ENCODE results near the gene SMAP2. TPM values are rescaled to one million over a fixed set of nuclear protein-coding genes. Genes with fewer than 3 reads are reported as not detected.
A peak's percentile ranks its signal among the peaks of the same experiment; 100 is the strongest.

SMAP2 gene
- polyA plus RNA-seq, 1 donor (not counting 4 experiments of a cell fraction or from before 2014, with no cell fraction given): 13.2 TPM

- H3K4me2 ChIP-seq (ENCODE audit: control insufficient read depth, extremely low read depth, insufficient read depth, low read depth, low read length): no peak overlapping the region
These were observed 65.0 kb downstream of the SMAP2 start for GRCh38 chr1:40438391-40439015.

DNA sequence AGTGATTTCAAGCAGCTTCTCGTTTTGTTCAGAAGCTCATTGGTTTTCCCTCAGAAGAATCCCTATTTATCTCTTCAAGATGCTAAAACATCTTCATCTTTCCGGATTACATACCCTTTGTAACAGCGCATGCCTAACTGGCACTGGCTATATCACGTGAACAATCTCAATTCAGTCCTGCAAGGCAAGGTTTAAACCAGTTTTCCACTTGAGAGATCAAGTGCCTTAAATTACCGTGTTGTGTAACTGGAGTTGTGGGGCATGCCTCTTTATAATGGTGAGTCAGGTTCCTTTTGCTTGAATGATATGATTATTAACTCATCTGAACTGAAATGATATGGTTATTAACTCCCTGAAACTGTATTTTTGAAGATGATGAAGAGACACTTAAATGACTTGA lies 65.7 kb downstream of the SMAP2 start:
- Histone ChIP-seq H3K9ac (ENCODE audit: control insufficient read depth, extremely low read depth, insufficient read depth, low read length) (no peak overlapping the region), H3K79me2 (ENCODE audit: control insufficient read depth, insufficient read depth, low read length) (no peaks in the 10 kb centered on the region), H2AFZ (ENCODE audit: control insufficient read depth, low read length) (no peak overlapping the region), H3K27ac (ENCODE audit: control insufficient read depth, insufficient read depth, low read length) (no peak overlapping the region), H3K4me3 (ENCODE audit: control insufficient read depth in 2 of 3, extremely low read depth in 1 of 3, insufficient read depth in 2 of 3, low read depth in 1 of 3, low read length in 3 of 3) (no peak overlapping the region), H3K27me3 (ENCODE audit: control insufficient read depth, extremely low read depth, insufficient read depth, low read length) (no peaks in the 10 kb centered on the region), H4K20me1 (ENCODE audit: control insufficient read depth, extremely low read depth, insufficient read depth, low read length) (no peaks in the 10 kb centered on the region), H3K36me3 (ENCODE audit: control insufficient read depth in 2 of 2, extremely low read depth in 1 of 2, insufficient read depth in 2 of 2, low read length in 2 of 2) (no peaks in the 10 kb centered on the region), H3K9me3 (ENCODE audit: control insufficient read depth, low read depth, low read length) (no peaks in the 10 kb centered on the region), H3K9me1 (ENCODE audit: control insufficient read depth, extremely low read depth, insufficient read depth, low read length) (no peaks in the 10 kb centered on the region), H3K4me1 (ENCODE audit: control insufficient read depth, extremely low read depth, insufficient read depth, low read length) (no peaks in the 10 kb centered on the region), H3K4me2 (ENCODE audit: control insufficient read depth, extremely low read depth, insufficient read depth, low read depth, low read length) (no peak overlapping the region)
- dilution Hi-C loops (cut with MboI; ENCODE audit: extremely low pct_ligation_motif_present, low sequenced_read_pairs): no loop called here
- DNase-seq (ENCODE audit: low read depth, low spot score): no peak
- no peak for TF ChIP-seq EZH2 (IDR thresholded peaks at IDR 0.05; ENCODE audit: low read length)
- FAIRE-seq: no peak

More at GRCh38 chr1:40438391-40439015, 65.0 kb downstream of the SMAP2 start:
- Histone ChIP-seq H3K4me1 (ENCODE audit: control insufficient read depth, extremely low read depth, insufficient read depth, low read length) (no peaks in the 10 kb centered on the region), H3K9me3 (ENCODE audit: control insufficient read depth, low read depth, low read length) (no peaks in the 10 kb centered on the region), H2AFZ (ENCODE audit: control insufficient read depth, low read length) (no peak overlapping the region), H3K27me3 (ENCODE audit: control insufficient read depth, extremely low read depth, insufficient read depth, low read length) (no peaks in the 10 kb centered on the region), H3K36me3 (ENCODE audit: control insufficient read depth in 2 of 2, extremely low read depth in 1 of 2, insufficient read depth in 2 of 2, low read length in 2 of 2) (no peaks in the 10 kb centered on the region), H4K20me1 (ENCODE audit: control insufficient read depth, extremely low read depth, insufficient read depth, low read length) (no peaks in the 10 kb centered on the region), H3K79me2 (ENCODE audit: control insufficient read depth, insufficient read depth, low read length) (no peaks in the 10 kb centered on the region), H3K9ac (ENCODE audit: control insufficient read depth, extremely low read depth, insufficient read depth, low read length) (no peak overlapping the region), H3K4me3 (ENCODE audit: control insufficient read depth in 2 of 3, extremely low read depth in 1 of 3, insufficient read depth in 2 of 3, low read depth in 1 of 3, low read length in 3 of 3) (no peak overlapping the region), H3K9me1 (ENCODE audit: control insufficient read depth, extremely low read depth, insufficient read depth, low read length) (no peaks in the 10 kb centered on the region), H3K27ac (ENCODE audit: control insufficient read depth, insufficient read depth, low read length) (no peak overlapping the region)
- DNase-seq (ENCODE audit: low read depth, low spot score) (no peak), FAIRE-seq (peak; percentile 51)
- dilution Hi-C loops (cut with MboI; ENCODE audit: extremely low pct_ligation_motif_present, low sequenced_read_pairs): no loop called here
- TF ChIP-seq CTCF (optimal IDR thresholded peaks at IDR 0.05 in 1 of 3, IDR thresholded peaks at IDR 0.05 in 1 of 3, conservative IDR thresholded peaks at IDR 0.05 in 1 of 3; ENCODE audit: extremely low read depth in 1 of 3, insufficient read depth in 2 of 3, low read length in 3 of 3): peak; percentile 65 to 80 (median 65)
- TF ChIP-seq EZH2 (IDR thresholded peaks at IDR 0.05; ENCODE audit: low read length): no peak

Measured in keratinocyte (primary cell).